Stimulated activated naive CD4-positive, alpha-beta T cell (primary cell): ENCODE data around the gene PRAC2.

Source experiments
- DNase-seq, 6 experiments: peaks; one replicate each; lab custom pipeline; 2025; lab: John Stamatoyannopoulos, UW

The PRAC2 gene

GRCh38 chr17:48733632-48734328 is 10.8 kb downstream of the PRAC2 start:
- no peak for DNase-seq

DNA sequence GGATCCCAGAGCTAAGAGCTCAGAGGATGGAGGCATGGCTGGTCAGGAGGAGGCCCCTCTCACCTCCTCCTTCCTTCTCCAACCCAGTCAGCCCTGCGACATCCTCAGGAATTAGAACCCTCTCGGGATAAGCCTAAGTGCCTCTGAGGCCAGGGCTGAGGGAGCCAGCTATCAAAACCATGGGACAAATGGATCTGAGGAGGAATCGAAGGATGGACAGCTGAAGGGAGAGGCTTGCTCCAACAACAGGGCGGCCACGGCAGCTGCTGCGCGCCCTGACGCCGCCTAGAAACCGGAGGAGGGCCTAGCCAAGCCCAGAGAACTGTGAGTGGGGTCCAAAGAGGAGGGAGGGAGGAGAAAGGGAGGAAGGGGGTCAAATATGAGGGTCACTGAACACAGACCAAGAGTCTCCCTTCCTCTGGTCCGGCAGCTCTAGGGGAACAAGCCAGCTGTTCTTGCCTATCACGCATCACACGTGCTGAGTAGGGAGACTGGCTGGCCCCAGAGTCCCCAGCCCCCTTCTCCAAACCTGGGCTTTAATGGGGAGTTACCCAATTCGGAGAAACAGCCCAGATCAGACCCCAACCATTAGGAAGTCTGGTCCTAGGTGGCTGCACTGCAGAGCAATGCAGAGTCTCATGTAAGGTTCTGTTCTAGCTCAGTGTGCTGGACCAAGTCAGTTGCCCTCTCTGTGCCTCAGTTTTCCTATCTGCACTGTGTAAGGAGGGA is 11.5 kb downstream of the PRAC2 start:
- no peak for DNase-seq

- no peak for DNase-seq
Measured at GRCh38 chr17:48735062-48735351, 12.0 kb downstream of the PRAC2 start.

DNA sequence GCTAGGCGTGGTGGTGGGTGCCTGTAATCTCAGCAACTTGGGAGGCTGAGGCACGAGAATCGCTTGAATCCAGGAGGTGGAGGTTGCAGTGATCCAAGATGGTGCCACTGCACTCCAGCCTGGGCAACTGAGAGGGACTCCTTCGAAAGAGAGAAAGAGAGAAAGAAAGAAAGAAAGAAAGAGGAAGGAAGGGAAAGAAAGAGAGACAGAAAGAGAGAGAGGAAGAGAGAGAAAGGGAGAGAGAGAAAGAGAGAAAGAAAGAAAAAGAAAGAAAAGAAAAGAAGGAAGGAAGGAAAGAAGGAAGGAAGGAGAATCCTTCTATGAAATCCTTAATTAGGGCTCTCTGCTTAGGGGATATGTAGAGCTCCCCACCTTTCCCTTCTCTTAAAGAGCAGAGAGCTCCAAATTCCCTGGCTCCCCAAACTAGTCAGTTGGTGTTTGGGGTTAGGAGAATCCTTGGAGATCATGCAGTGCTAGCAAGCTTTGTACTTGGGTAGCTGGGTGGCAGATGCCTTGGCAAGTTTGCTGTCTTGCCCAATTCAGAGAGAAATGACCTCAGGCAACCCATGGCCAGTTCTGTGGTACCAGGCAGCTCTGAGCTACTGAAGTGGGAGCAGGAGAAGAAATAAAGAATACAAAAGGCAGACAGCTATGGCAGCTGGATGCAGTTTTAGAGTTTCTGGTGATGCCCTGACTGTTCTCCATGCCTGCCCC is 14.5 kb downstream of the PRAC2 start:
- DNase-seq = no peak

- no peak for DNase-seq
Measured at GRCh38 chr17:48738424-48738802, 15.4 kb downstream of the PRAC2 start.

GRCh38 chr17:48738803-48739526 is 16.0 kb downstream of the PRAC2 start:
- no peak for DNase-seq

DNA sequence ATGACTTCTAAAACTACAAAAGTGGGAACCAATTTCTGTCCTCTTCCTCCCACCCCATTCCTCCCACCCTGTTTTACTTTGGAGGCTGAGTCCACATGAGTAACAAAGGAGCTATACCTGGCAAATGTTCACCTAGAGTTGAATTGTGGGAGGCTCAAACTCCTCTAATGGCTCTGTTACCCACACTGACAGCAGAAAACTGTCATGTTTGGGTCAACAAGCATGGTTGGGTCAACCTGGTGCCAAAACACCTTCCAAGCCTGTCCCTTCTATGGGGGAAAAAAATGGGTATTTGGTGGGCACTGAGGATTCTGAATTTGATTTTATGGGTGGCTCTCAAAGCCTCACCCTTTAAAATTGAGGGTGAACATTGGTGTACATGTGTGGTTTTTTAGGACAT is 17.6 kb downstream of the PRAC2 start:
- no peak for DNase-seq

GRCh38 chr17:48745381-48746275 is 22.6 kb downstream of the PRAC2 start:
- DNase-seq = no peak

DNA sequence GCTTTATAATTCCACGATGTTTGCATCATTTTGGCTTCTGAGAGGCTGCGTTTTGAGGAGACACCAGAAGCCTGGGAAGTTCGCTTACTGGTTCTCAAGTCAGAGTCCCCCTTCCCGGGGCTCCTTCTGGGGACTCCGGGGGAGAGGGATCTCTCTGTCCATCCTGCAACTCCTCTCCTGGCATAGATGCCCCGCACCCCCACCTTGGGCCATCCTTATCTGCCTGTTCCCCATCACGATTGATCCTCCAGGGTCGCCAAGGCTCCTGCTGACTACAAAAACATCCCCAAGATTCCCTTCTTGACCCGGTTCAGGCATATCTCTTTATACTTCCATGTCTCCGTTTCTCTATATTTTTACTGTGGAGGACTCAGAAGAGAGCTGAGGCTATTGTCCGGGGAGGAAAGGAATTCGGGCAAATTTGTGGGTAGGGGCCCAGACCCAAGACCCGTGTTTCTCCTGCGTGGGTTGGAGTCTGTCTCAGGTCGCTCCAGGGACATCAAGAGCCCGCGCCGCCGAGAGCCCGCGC is 24.0 kb downstream of the PRAC2 start:
- DNase-seq = no peak

DNA sequence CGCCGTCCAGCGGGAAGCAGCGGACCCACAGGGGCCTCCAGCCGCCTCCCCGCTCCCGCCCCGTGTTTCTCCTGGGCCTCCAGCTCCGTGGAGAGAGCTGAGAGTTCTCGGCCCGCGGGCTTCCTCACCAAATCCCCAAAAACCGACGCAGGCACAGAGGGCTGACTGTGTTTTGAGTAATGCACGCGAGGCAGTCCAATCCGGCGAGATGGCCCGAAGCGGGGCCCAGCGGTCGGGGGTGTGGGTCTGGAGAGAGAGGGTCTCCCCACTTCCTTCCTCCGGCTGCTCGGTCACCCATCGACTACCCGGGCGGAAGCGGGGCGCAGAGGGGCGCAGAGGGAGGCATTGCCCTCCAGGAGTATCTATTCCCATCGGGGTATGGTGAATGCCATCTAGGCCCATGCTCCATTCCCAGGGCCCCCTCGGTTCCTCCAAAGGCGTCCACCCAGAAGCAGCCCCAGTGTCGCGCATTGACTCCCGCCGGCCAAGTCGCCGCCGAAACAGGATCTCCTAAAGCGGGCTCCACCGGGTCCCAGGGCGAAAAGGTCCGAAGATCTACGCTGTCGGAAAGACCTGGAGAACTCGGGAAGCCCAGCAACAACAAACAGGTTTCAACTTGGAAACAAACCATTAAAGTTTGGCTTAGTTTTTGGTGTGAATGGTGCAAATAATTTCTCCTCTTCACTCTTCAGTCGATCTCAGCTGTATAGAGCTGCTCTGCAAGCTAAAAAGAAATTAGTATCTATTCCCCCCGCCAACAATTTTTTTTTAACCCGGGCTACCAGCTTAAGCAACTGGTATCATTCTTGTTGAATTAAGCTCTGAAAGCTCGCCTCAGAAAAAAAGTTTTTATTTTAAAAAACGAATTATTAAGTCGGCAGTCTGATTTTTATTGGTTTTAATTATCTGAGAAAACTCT is 24.7 kb downstream of the PRAC2 start:
- no peak for DNase-seq

- DNase-seq = no peak
Measured at GRCh38 chr17:48748718-48749566, 26.0 kb downstream of the PRAC2 start.

- DNase-seq = no peak
Measured at GRCh38 chr17:48749621-48750553, 26.9 kb downstream of the PRAC2 start.

GRCh38 chr17:48751172-48751571 is 28.2 kb downstream of the PRAC2 start:
- no peak for DNase-seq

- no peak for DNase-seq
Measured at GRCh38 chr17:48751733-48752398, 28.9 kb downstream of the PRAC2 start.

GRCh38 chr17:48752399-48753288 is 29.7 kb downstream of the PRAC2 start:
- no peak for DNase-seq

- no peak for DNase-seq
Measured at GRCh38 chr17:48753794-48754499, 31.0 kb downstream of the PRAC2 start.
